Measurements from ENCODE around the gene CD300A. TPM values are rescaled to one million over a fixed set of nuclear protein-coding genes. Genes with fewer than 3 reads are reported as not detected.

Gene CD300A
- total and polyA plus RNA-seq, 2 donors (not counting 3 experiments of a cell fraction or from before 2014, with no cell fraction given) = not detected

- Histone ChIP-seq H3K27me3 (ENCODE audit: control insufficient read depth in 2 of 2, insufficient read depth in 2 of 2, low read length in 2 of 2) (no peaks in the 10 kb centered on the region), H3K4me2 (ENCODE audit: insufficient read depth, low read length) (no peak overlapping the region), H3K9me1 (replicated peaks; ENCODE audit: control insufficient read depth, extremely low read depth, insufficient read depth, low read length) (no peaks in the 10 kb centered on the region), H3K4me1 (ENCODE audit: control insufficient read depth, extremely low read depth, insufficient read depth, low read length) (peaks cover 3% of the 10 kb centered on the region), H3K9ac (replicated peaks; ENCODE audit: extremely low read depth, insufficient read depth, low read length) (no peak overlapping the region), H3K79me2 (ENCODE audit: control insufficient read depth, insufficient read depth, low read length) (no peaks in the 10 kb centered on the region), H3K4me3 (replicated peaks in 1 of 3; ENCODE audit: insufficient read depth in 1 of 3, low read depth in 1 of 3, low read length in 3 of 3) (no peak overlapping the region), H3K9me3 (replicated peaks; ENCODE audit: control insufficient read depth, insufficient read depth, low read length) (no peaks in the 10 kb centered on the region), H4K20me1 (replicated peaks; ENCODE audit: control insufficient read depth, extremely low read depth, insufficient read depth, low read length) (no peaks in the 10 kb centered on the region), H2AFZ (ENCODE audit: low read depth, low read length) (no peak overlapping the region), H3K27ac (ENCODE audit: insufficient read depth, low read depth, low read length) (no peak overlapping the region), H3K36me3 (ENCODE audit: control insufficient read depth in 2 of 2, extremely low read depth in 1 of 2, insufficient read depth in 2 of 2, low read length in 2 of 2) (no peaks in the 10 kb centered on the region)
- intact Hi-C loops (cut with micrococcal nuclease) = no loop called here
- ChIA-PET POLR2A (no interaction called here), CTCF (interaction anchor here (1.2 to 9.2 kb wide), 4 partner anchors 73 to 147 kb away, joined by 5 to 221 read pairs (median 27); partner anchors contain the start of gene GPR142)
- dilution Hi-C loops (cut with MboI; ENCODE audit: extremely low pct_ligation_motif_present, low sequenced_read_pairs) = no loop called here
- DNase-seq (ENCODE audit: low read depth, low spot score) (no peak), FAIRE-seq (no peak)
- TF ChIP-seq POLR2A (IDR thresholded peaks at IDR 0.05; ENCODE audit: low read depth, low read length) (no peak), POLR2AphosphoS5 (IDR thresholded peaks at IDR 0.05; ENCODE audit: insufficient read depth, low read depth, low read length) (no peak), JUN (IDR thresholded peaks at IDR 0.05; ENCODE audit: borderline replicate concordance, insufficient read depth, insufficient read length, low read depth) (no peak), MYC (IDR thresholded peaks at IDR 0.05; ENCODE audit: low read depth, low read length) (no peak), FOS (IDR thresholded peaks at IDR 0.05; ENCODE audit: borderline replicate concordance, insufficient read depth, low read length) (no peak), EZH2 (IDR thresholded peaks at IDR 0.05; ENCODE audit: borderline replicate concordance, low read depth, low read length, severe bottlenecking) (no peak), GATA2 (IDR thresholded peaks at IDR 0.05; ENCODE audit: insufficient read depth, insufficient read length, low read depth, low read length) (no peak)
- TF ChIP-seq, protein P1, sequence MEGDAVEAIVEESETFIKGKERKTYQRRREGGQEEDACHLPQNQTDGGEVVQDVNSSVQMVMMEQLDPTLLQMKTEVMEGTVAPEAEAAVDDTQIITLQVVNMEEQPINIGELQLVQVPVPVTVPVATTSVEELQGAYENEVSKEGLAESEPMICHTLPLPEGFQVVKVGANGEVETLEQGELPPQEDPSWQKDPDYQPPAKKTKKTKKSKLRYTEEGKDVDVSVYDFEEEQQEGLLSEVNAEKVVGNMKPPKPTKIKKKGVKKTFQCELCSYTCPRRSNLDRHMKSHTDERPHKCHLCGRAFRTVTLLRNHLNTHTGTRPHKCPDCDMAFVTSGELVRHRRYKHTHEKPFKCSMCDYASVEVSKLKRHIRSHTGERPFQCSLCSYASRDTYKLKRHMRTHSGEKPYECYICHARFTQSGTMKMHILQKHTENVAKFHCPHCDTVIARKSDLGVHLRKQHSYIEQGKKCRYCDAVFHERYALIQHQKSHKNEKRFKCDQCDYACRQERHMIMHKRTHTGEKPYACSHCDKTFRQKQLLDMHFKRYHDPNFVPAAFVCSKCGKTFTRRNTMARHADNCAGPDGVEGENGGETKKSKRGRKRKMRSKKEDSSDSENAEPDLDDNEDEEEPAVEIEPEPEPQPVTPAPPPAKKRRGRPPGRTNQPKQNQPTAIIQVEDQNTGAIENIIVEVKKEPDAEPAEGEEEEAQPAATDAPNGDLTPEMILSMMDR (IDR thresholded peaks at IDR 0.05; ENCODE audit: extremely low read depth in 1 of 2, insufficient read depth in 1 of 2, low read depth in 1 of 2, low read length in 2 of 2) = no peak
- TF ChIP-seq, protein P2, sequence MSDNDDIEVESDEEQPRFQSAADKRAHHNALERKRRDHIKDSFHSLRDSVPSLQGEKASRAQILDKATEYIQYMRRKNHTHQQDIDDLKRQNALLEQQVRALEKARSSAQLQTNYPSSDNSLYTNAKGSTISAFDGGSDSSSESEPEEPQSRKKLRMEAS (IDR thresholded peaks at IDR 0.05; ENCODE audit: insufficient read depth, insufficient read length) = no peak
- no TSS peak for BruUV-seq (replicated peaks)
These were observed 13.4 kb upstream of the CD300A start for GRCh38 chr17:74452841-74453661.

All from endothelial cell of umbilical vein (primary cell).